SH-SY5Y (cell line): ENCODE results near the gene JAZF1.

Source experiments
- GATA2 ChIP-seq: IDR thresholded peaks from 2 replicates; pipeline ENCODE4 v1.6.1; 2011; ENCODE audit warnings: mild to moderate bottlenecking, low read depth, low read length
- GATA3 ChIP-seq: IDR thresholded peaks from 2 replicates; pipeline ENCODE4 v1.6.1; 2011; ENCODE audit warnings: low read depth, mild to moderate bottlenecking, low read length, moderate library complexity

DNA sequence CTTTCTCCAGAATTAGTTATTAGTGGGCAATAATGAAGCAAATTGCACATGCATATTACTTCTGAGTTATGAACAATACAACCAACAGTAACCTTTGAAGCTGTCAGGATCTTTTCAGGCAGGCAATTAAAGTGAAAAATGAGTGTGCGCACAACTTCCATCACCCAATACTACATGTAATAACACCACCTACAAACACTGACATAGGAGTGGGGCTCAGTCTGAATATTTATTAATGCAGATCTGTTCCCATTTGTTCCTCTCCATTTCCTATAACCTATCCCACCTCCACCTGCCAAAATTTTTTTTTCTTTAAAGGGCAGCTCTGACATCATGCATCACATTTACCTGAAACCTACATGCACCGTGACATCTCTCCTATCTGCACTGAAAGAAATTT lies 177.2 kb downstream of the JAZF1 start:
- no peak for TF ChIP-seq GATA2
- no peak for TF ChIP-seq GATA3
